Smooth muscle cell (in vitro differentiated cells): ENCODE results near the gene PSMA6. TPM values are rescaled to one million over a fixed set of nuclear protein-coding genes. Genes with fewer than 3 reads are reported as not detected.
A peak's percentile ranks its signal among the peaks of the same experiment; 100 is the strongest.

Experiments
- DNase-seq: peaks from one replicate; lab custom pipeline; 2025; ENCODE audit not compliant: unreplicated experiment; lab: John Stamatoyannopoulos, UW
- H2AFZ ChIP-seq: fragments of 200-600 bp; sonication (generic); 2 replicates; pipeline ENCODE4 v1.6.0; 2016; ENCODE audit warnings: antibody characterized with exemption, low read depth, mild to moderate bottlenecking
- H3F3A ChIP-seq: fragments of 200-600 bp; sonication (generic); 2 replicates; pipeline ENCODE4 v1.6.0; 2017; ENCODE audit warnings: antibody characterized with exemption, low read depth
- H3K27ac ChIP-seq: fragments of 200-600 bp; sonication (generic); 2 replicates; pipeline ENCODE4 v1.5.1; 2016; ENCODE audit warnings: low read depth, mild to moderate bottlenecking
- H3K27me3 ChIP-seq: fragments of 200-600 bp; sonication (generic); 2 replicates; pipeline ENCODE4 v1.6.1; 2016; ENCODE audit warnings: low read depth, mild to moderate bottlenecking
- H3K36me3 ChIP-seq: fragments of 200-600 bp; sonication (generic); 2 replicates; pipeline ENCODE4 v1.5.1; 2016; ENCODE audit warnings: low read depth
- H3K4me1 ChIP-seq: fragments of 200-600 bp; sonication (generic); 2 replicates; pipeline ENCODE4 v1.5.1; 2016; ENCODE audit warnings: low read depth
- H3K4me2 ChIP-seq: fragments of 200-600 bp; sonication (generic); 2 replicates; pipeline ENCODE4 v1.6.0; 2016; ENCODE audit warnings: mild to moderate bottlenecking
- H3K4me3 ChIP-seq: fragments of 200-600 bp; sonication (generic); 2 replicates; pipeline ENCODE4 v1.5.1; 2016; ENCODE audit warnings: mild to moderate bottlenecking
- H3K79me2 ChIP-seq: fragments of 200-600 bp; sonication (generic); 2 replicates; pipeline ENCODE4 v1.6.0; 2016; ENCODE audit warnings: low read depth, mild to moderate bottlenecking
- H3K9ac ChIP-seq: fragments of 200-600 bp; sonication (generic); 2 replicates; pipeline ENCODE4 v1.6.0; 2016; ENCODE audit warnings: low read depth
- H3K9me3 ChIP-seq: fragments of 200-600 bp; sonication (generic); replicated peaks from 2 replicates; pipeline ENCODE4 v1.5.1; 2016; ENCODE audit warnings: low read depth
- H4K20me1 ChIP-seq: fragments of 200-600 bp; sonication (generic); 2 replicates; pipeline ENCODE4 v1.6.0; 2016; ENCODE audit warnings: low read depth
- WGBS: methylation state at CpG from one replicate; pipeline ENCODE4 v1.1.7; 2016; ENCODE audit warnings: low lambda C conversion rate; 5-methylcytosine and 5-hydroxymethylcytosine counted together
- polyA plus RNA-seq: library from polyadenylated mRNA; unstranded; fragments of >200 nt; fragmentation: Nextera tagmentation; extraction: Ambion mirVana; gene quantifications from 2 replicates; pipeline ENCODE4 v1.2.1, GENCODE V29; 2016
- total RNA-seq: library from RNA; depleted of rRNA; stranded (reverse); fragments of >200 nt; gene quantifications from 2 replicates; pipeline ENCODE4 v1.2.3, GENCODE V29; 2014
- TF ChIP-seq, protein P1 (sequence below): fragments of 200-600 bp; sonication (generic); IDR thresholded peaks from 2 replicates; pipeline ENCODE4 v1.5.1; 2017; ENCODE audit warnings: borderline replicate concordance, mild to moderate bottlenecking, antibody characterized with exemption; ENCODE audit not compliant: insufficient read depth, poor library complexity, severe bottlenecking

PSMA6 gene
- total and polyA plus RNA-seq, 2 experiments from 2014 or later: 251 to 315 TPM

DNA sequence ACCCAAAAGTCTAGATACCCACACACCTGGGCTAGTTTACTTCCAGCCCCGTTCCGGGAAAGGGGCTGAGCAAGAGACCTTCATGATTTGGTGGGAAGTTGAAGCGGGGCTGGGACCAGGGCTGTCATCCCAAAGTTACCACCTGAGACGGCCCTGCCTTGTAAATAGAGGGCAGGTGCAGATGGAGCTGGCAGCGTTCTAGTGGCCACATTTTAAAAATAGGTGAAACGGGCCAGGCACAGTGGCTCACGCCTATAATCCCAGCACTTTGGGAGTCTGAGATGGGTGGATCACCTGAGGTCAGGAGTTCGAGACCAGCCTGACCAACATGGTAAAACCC lies 68.9 kb downstream of the PSMA6 start:
- no peak overlapping the region for H2AFZ ChIP-seq
- no peaks in the 10 kb centered on the region for H3K36me3 ChIP-seq
- no peak overlapping the region for H3K4me2 ChIP-seq
- H3K27ac ChIP-seq: peak overlapping the region; percentile 33
- peaks cover 4% of the 10 kb centered on the region for H3F3A ChIP-seq
- TF ChIP-seq, protein P1, sequence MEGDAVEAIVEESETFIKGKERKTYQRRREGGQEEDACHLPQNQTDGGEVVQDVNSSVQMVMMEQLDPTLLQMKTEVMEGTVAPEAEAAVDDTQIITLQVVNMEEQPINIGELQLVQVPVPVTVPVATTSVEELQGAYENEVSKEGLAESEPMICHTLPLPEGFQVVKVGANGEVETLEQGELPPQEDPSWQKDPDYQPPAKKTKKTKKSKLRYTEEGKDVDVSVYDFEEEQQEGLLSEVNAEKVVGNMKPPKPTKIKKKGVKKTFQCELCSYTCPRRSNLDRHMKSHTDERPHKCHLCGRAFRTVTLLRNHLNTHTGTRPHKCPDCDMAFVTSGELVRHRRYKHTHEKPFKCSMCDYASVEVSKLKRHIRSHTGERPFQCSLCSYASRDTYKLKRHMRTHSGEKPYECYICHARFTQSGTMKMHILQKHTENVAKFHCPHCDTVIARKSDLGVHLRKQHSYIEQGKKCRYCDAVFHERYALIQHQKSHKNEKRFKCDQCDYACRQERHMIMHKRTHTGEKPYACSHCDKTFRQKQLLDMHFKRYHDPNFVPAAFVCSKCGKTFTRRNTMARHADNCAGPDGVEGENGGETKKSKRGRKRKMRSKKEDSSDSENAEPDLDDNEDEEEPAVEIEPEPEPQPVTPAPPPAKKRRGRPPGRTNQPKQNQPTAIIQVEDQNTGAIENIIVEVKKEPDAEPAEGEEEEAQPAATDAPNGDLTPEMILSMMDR: no peak
- H3K4me1 ChIP-seq: peaks cover 13% of the 10 kb centered on the region
- no peaks in the 10 kb centered on the region for H3K27me3 ChIP-seq
- H4K20me1 ChIP-seq: no peaks in the 10 kb centered on the region
- 84% methylated on average over 8 of the region's 8 CpGs for WGBS
- no peak overlapping the region for H3K4me3 ChIP-seq
- H3K9ac ChIP-seq: no peak overlapping the region
- H3K9me3 ChIP-seq: no peaks in the 10 kb centered on the region
- H3K79me2 ChIP-seq: no peaks in the 10 kb centered on the region
- no peak for DNase-seq

DNA sequence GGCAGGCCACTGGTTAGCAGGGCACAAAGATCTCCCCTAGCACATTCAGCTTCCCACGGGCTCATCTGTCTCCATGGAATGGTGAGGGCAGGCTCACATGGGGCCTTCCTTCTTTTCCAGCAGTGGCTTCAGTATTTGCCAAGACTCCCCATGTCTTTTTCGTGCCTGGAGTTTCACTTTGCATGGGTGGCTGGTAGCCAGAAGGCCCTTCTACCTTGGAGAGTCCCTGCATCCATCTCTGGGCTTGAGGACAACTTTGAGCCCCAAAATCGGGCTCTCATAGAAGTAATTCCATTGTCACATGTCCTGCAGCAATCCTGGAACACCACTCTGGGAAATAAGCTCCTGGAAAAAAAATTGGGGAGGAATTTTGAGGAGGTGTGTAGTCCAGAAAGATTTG lies 70.3 kb downstream of the PSMA6 start:
- TF ChIP-seq, protein P1: no peak
- no peak overlapping the region for H3K9ac ChIP-seq
- H3F3A ChIP-seq: peaks cover 8% of the 10 kb centered on the region
- no peaks in the 10 kb centered on the region for H3K27me3 ChIP-seq
- 87% methylated on average over 3 of the region's 3 CpGs for WGBS
- H3K36me3 ChIP-seq: no peaks in the 10 kb centered on the region
- H3K27ac ChIP-seq: no peak overlapping the region
- H3K4me1 ChIP-seq: peaks cover 23% of the 10 kb centered on the region
- no peak overlapping the region for H3K4me2 ChIP-seq
- no peak for DNase-seq
- H2AFZ ChIP-seq: no peak overlapping the region
- no peaks in the 10 kb centered on the region for H3K79me2 ChIP-seq
- H3K9me3 ChIP-seq: no peaks in the 10 kb centered on the region
- no peaks in the 10 kb centered on the region for H4K20me1 ChIP-seq
- H3K4me3 ChIP-seq: no peak overlapping the region

DNA sequence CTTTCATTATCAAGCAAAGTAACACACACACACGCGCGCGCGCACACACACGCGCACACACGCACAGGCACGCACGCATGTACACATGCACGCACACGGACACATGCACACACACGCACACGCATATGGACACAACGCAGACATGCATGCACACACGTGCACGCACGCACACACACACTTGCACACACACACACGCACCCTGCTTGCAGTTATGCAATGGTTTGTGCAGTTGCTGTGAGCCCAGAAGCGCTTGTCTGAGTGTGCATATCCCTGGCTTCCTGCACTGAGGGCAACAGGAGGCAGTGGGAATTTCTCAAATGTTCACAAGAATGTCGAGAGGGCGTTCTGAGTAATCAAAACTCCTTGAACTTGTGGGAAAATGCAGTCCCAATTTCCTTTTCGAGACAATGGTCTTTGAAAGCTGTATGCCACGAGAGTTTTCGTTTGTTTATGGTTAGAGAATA lies 70.8 kb downstream of the PSMA6 start:
- peak overlapping the region; percentile 84 for H2AFZ ChIP-seq
- H4K20me1 ChIP-seq: no peaks in the 10 kb centered on the region
- peaks cover 8% of the 10 kb centered on the region for H3F3A ChIP-seq
- no peaks in the 10 kb centered on the region for H3K36me3 ChIP-seq
- peak overlapping the region; percentile 69 for H3K27ac ChIP-seq
- H3K9ac ChIP-seq: no peak overlapping the region
- WGBS: 78% methylated on average over 25 of the region's 25 CpGs
- no peaks in the 10 kb centered on the region for H3K9me3 ChIP-seq
- H3K4me2 ChIP-seq: peak overlapping the region; percentile 56
- no peak overlapping the region for H3K4me3 ChIP-seq
- H3K27me3 ChIP-seq: no peaks in the 10 kb centered on the region
- H3K4me1 ChIP-seq: peaks cover 27% of the 10 kb centered on the region
- H3K79me2 ChIP-seq: no peaks in the 10 kb centered on the region
- TF ChIP-seq, protein P1: no peak
- DNase-seq: no peak
